HG03342 (cell line): ENCODE measurements around the gene TLR6.
"Not testable (repeated sequence)": the region's sequence is repeated elsewhere in the genome, so short reads cannot be mapped to it uniquely, and the experiment has no call there.

Source experiments
- ATAC-seq: cut with Tn5 transposase; IDR thresholded peaks from one replicate; pipeline ENCODE4 v1.9.1; 2021; ENCODE audit warnings: mild to moderate bottlenecking, moderate library complexity; ENCODE audit not compliant: unreplicated experiment

The TLR6 gene

GRCh38 chr4:38791010-38791409, 65.6 kb downstream of the TLR6 start:
- no peak for ATAC-seq

GRCh38 chr4:38788317-38788716, 68.3 kb downstream of the TLR6 start:
- no peak for ATAC-seq

GRCh38 chr4:38787693-38788092, 68.9 kb downstream of the TLR6 start:
- ATAC-seq, result no peak

GRCh38 chr4:38785901-38786402, 70.7 kb downstream of the TLR6 start:
- ATAC-seq, result peak; percentile 69

- ATAC-seq, result no peak
Observed at GRCh38 chr4:38785041-38785790, 71.4 kb downstream of the TLR6 start.

- ATAC-seq, result no peak
Observed at GRCh38 chr4:38784141-38784540, 72.5 kb downstream of the TLR6 start.

GRCh38 chr4:38783109-38783460, 73.5 kb downstream of the TLR6 start:
- ATAC-seq, result no peak

GRCh38 chr4:38782452-38783108, 74.0 kb downstream of the TLR6 start, which contains the start of gene TLR10:
TLR10 (minus strand) TSS chr4:38782990; CDS start chr4:38775590, 7,400 bp downstream.
- ATAC-seq, result peak; percentile 59

- ATAC-seq, result no peak
Observed at GRCh38 chr4:38781854-38782261, 74.8 kb downstream of the TLR6 start.

GRCh38 chr4:38780833-38781484, 75.7 kb downstream of the TLR6 start:
- ATAC-seq, result no peak

GRCh38 chr4:38779790-38780189, 76.8 kb downstream of the TLR6 start:
- no peak for ATAC-seq

- not testable (repeated sequence) for ATAC-seq
Observed at GRCh38 chr4:38777925-38778324, 78.7 kb downstream of the TLR6 start.

- no peak for ATAC-seq
Observed at GRCh38 chr4:38775326-38775725, 81.3 kb downstream of the TLR6 start.

- no peak for ATAC-seq
Observed at GRCh38 chr4:38774181-38774955, 82.2 kb downstream of the TLR6 start.
